ENCODE measurements around the gene STIM1. TPM values are rescaled to one million over a fixed set of nuclear protein-coding genes. Genes with fewer than 3 reads are reported as not detected.

The STIM1 gene
- total RNA-seq, 2 experiments from 2014 or later: 111 to 113 TPM

DNA sequence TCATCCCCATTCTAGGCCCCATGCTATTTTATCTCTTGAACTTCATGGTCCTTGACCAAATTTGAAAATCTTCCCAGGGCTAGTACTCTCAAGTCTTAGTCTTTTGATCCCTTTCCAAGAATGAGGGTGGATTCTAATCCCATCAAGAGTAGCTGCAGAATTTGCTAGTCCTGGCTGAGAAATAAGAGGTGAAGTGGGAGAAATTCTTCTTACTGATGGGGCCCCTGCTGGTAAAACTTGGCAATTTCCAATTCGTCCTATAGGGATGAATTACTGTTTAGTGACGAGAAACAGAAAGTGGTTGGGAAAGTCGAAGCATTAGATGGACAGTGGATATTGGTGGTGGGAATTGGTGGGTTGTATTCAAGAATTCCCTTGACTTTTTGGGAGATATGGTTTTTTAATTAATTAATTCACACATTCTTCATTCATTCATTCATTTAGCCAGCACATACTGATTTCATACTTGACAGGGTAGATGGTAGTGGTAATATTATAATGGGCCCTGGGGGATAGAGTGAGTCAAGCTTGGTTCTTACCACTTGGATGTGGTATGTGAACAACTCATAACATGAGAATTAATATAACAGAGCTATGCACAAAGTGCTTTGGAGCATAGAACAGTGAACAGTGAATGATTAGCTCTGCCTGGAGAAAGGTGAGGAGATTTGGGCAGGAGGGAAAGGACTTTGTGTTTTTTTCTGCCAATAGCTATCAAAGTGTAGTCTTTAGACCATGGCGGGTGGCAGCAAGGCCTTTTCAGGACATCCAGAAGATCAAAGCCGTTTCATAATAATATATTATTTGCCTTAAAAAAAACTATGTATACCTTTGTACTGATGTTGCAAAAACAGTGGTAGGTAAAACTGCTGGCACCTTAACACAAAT lies 103.8 kb downstream of the STIM1 start:
- H3K27ac Mint-ChIP-seq: no peak overlapping the region
- H3K4me3 Mint-ChIP-seq: no peak overlapping the region
- peaks cover 32% of the 10 kb centered on the region for H3K36me3 Mint-ChIP-seq (ENCODE audit: low read depth)
- no peaks in the 10 kb centered on the region for H3K9me3 Mint-ChIP-seq
- H3K27me3 Mint-ChIP-seq: no peaks in the 10 kb centered on the region
- ChIA-PET POLR2A (interaction anchor here (0.6 to 3.3 kb wide), 3 partner anchors 11 to 113 kb away, joined by 4 to 16 read pairs (median 13); no protein-coding TSS in a partner anchor), CTCF (interaction anchor here (0.8 to 4.4 kb wide), 3 partner anchors 16 to 104 kb away, joined by 3 to 36 read pairs (median 9); partner anchors contain the start of gene STIM1)
- peaks cover 63% of the 10 kb centered on the region for H3K4me1 Mint-ChIP-seq
- no peak for DNase-seq

DNA sequence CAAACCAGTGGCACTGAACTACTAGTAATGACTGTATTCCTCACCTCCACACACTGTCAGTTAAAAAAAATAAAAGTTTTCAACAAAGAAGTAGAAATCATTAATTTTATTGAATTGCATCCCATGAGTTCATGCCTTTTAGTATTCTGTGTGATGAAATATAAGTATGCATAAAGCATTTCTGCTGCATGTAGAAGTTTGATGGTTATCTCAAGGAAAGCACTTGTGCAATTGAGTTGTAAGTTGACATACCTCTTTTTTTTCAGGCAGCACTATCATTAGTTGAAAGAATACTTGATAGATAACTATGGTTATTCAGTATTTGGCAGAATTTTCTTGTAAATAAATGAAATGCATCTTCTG lies 104.4 kb downstream of the STIM1 start:
- POLR2A ChIA-PET: interaction anchor here (0.6 to 3.3 kb wide), 4 partner anchors 12 to 112 kb away, joined by 3 to 16 read pairs (median 8); no protein-coding TSS in a partner anchor
- no peaks in the 10 kb centered on the region for H3K27me3 Mint-ChIP-seq
- H3K4me3 Mint-ChIP-seq: no peak overlapping the region
- H3K4me1 Mint-ChIP-seq: peaks cover 57% of the 10 kb centered on the region
- H3K36me3 Mint-ChIP-seq (ENCODE audit: low read depth): peaks cover 29% of the 10 kb centered on the region
- CTCF ChIA-PET: interaction anchor here (0.8 to 4.4 kb wide), 3 partner anchors 17 to 105 kb away, joined by 3 to 36 read pairs (median 9); partner anchors contain the start of gene STIM1
- DNase-seq: no peak
- H3K27ac Mint-ChIP-seq: no peak overlapping the region
- H3K9me3 Mint-ChIP-seq: no peaks in the 10 kb centered on the region

DNA sequence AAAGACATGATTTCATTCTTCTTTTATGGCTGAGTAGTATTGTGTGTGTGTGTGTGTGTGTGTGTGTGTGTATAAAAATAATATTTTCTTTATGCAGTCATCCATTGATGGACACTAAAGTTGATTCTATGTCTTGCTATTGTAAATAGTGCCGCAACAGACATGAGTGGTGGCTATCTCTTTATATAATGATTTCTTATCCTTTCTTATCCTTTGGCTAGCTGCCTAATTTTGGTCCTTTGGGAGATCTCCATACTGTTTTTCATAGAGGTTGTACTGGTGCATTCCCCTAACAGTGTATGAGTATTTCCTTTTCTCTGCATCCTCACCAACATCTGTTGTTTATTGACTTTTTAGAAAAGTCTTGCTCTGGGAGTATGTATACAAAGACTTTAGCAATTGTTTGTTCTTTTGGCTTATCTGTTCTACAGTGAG lies 107.0 kb downstream of the STIM1 start:
- Mint-ChIP-seq H3K36me3 (ENCODE audit: low read depth) (peaks cover 23% of the 10 kb centered on the region), H3K4me1 (peaks cover 38% of the 10 kb centered on the region), H3K4me3 (no peak overlapping the region), H3K27ac (no peak overlapping the region), H3K9me3 (no peaks in the 10 kb centered on the region), H3K27me3 (no peaks in the 10 kb centered on the region)
- CTCF ChIA-PET: no interaction called here
- POLR2A ChIA-PET: interaction anchor here (1.1 kb wide), 1 partner anchor 20 kb away, joined by 3 read pairs; no protein-coding TSS in a partner anchor
- no peak for DNase-seq

DNA sequence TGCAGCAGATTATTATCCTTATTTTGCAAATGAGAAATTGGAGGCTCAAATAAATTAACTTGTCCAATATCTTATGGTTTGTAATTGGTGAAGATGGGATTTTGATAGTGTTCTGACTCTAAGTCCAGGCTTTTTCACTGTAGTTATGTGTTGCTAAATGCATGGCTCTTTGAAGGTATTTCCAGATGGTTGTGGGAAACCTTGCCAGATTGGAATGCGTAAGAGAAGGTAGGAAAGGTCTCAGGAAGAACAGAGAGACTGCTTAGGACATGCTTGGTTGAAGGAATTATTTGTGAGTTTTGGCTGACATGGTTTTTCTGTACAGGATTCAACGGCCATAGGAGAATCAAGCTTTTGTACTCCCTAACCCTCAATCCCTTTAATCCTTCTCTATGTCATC lies 108.6 kb downstream of the STIM1 start:
- Mint-ChIP-seq H3K36me3 (ENCODE audit: low read depth) (peaks cover 32% of the 10 kb centered on the region), H3K9me3 (no peaks in the 10 kb centered on the region), H3K4me3 (no peak overlapping the region), H3K27ac (no peak overlapping the region), H3K27me3 (no peaks in the 10 kb centered on the region), H3K4me1 (peaks cover 38% of the 10 kb centered on the region)
- no peak for DNase-seq
- ChIA-PET CTCF (no interaction called here), POLR2A (no interaction called here)

DNA sequence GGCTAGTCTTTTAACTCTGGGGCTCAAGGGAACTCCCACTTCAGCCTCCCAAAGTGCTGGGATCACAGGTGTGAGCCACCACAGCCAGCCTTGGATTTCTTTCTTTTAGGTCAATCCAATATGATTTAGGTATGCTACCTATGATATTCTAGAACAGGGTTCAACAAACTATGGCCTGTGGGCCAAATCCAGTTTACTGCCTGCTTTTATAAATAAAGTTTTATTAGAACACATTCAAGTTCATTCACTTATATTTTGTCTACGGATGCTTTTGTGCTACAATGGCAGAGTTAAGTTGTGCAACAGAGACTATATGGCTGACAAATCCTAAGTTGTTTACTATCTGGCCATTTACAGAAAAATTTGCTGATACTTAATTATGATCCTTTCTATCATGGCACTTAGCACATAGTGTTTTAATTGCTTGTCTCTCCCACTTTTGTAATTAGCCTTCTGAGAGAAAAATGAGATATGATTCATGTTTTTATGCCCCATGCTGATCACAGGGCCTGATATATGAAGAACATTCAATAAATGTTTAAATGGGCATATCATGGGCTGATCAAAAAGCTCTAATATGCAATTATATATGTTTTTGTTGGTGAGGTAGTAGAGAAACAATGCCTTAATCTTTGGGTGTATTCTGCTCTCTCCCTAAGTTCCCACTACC lies 109.6 kb downstream of the STIM1 start:
- DNase-seq: no peak
- no peaks in the 10 kb centered on the region for H3K9me3 Mint-ChIP-seq
- peaks cover 40% of the 10 kb centered on the region for H3K36me3 Mint-ChIP-seq (ENCODE audit: low read depth)
- no peak overlapping the region for H3K4me3 Mint-ChIP-seq
- POLR2A ChIA-PET: interaction anchor here (1.3 to 1.8 kb wide), 2 partner anchors 17 to 23 kb away, joined by 3 to 4 read pairs; no protein-coding TSS in a partner anchor
- CTCF ChIA-PET: interaction anchor here (1.8 kb wide), 1 partner anchor 110 kb away, joined by 6 read pairs; the partner anchor contains the start of gene STIM1
- no peaks in the 10 kb centered on the region for H3K27me3 Mint-ChIP-seq
- no peak overlapping the region for H3K27ac Mint-ChIP-seq
- H3K4me1 Mint-ChIP-seq: peaks cover 39% of the 10 kb centered on the region

DNA sequence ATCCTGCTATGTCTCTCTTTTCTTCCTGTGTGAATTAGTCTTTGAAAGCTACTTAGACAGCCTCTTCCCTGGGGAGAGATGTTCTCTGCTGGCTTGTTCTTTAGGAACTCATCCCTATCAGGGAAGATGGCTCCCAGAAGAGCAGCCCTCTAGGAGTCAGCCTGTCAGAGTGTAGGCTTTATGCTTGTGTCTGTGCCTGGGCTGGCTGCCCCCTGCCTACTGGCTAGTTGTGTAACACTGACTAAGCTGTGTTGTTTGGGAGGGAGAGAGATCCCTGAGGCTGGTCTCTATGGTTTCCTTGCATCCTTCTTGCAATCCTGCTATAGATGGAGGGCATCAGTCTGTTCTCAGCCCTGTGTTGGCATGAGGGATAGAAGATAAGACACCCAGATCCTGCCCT lies 112.2 kb downstream of the STIM1 start:
- Mint-ChIP-seq H3K36me3 (ENCODE audit: low read depth) (peaks cover 50% of the 10 kb centered on the region), H3K27me3 (no peaks in the 10 kb centered on the region), H3K4me1 (peaks cover 40% of the 10 kb centered on the region), H3K27ac (no peak overlapping the region), H3K9me3 (no peaks in the 10 kb centered on the region), H3K4me3 (no peak overlapping the region)
- ChIA-PET CTCF (interaction anchor here (1.2 to 3.9 kb wide), 4 partner anchors 62 to 119 kb away, joined by 3 to 31 read pairs (median 5); partner anchors contain the start of gene STIM1), POLR2A (interaction anchor here (1.0 to 2.5 kb wide), 7 partner anchors 10 to 126 kb away, joined by 3 to 13 read pairs (median 3); partner anchors contain the start of gene STIM1)
- DNase-seq: no peak

DNA sequence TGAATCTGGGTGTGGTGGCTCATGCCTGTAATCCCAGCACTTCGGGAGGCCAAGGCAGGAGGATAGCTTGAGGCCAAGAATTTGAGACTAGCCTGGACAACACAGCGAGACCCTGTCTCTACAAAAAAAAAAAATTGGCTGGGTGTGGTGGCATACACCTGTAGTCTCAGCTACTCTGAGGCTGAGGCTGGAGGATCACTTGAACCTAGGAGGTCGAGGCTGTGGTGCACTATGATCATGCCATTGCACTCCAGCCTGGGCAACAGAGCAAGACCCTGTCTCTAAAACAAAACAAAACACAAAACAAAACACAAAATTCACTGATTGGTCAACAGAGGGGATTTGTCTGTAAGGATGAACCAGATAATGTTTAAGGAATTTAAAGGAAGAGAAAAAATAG lies 113.7 kb downstream of the STIM1 start:
- peaks cover 47% of the 10 kb centered on the region for H3K36me3 Mint-ChIP-seq (ENCODE audit: low read depth)
- ChIA-PET CTCF (interaction anchor here (1.4 to 3.9 kb wide), 3 partner anchors 104 to 120 kb away, joined by 6 to 31 read pairs (median 6); partner anchors contain the start of gene STIM1), POLR2A (interaction anchor here (1.0 to 2.5 kb wide), 2 partner anchors 14 to 22 kb away, joined by 3 to 13 read pairs; no protein-coding TSS in a partner anchor)
- no peak for DNase-seq
- no peak overlapping the region for H3K4me3 Mint-ChIP-seq
- H3K27me3 Mint-ChIP-seq: no peaks in the 10 kb centered on the region
- H3K9me3 Mint-ChIP-seq: no peaks in the 10 kb centered on the region
- H3K4me1 Mint-ChIP-seq: peaks cover 41% of the 10 kb centered on the region
- peak overlapping the region; percentile 49 for H3K27ac Mint-ChIP-seq

DNA sequence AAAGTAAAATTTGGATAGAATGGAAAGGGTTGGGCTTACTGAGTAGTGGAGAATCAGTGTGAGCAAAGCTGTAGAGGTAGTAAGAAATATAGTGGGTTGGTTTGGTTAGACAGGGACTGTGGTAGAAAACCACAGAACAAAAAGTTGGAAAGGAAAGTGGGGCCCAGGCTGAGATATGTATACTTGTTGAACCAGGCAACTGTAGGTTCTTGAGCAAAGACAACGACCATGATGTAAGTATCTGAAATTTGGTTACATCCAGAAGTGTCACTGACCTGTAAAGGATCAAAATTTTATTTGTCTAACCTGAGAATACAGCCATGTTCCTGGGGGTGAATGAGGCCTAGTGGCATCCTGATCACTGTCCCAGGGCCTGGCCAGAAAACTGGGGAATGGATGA lies 114.1 kb downstream of the STIM1 start:
- H3K9me3 Mint-ChIP-seq: no peaks in the 10 kb centered on the region
- H3K27ac Mint-ChIP-seq: peak overlapping the region; percentile 49
- POLR2A ChIA-PET: interaction anchor here (1.0 to 2.5 kb wide), 3 partner anchors 14 to 27 kb away, joined by 3 to 13 read pairs (median 6); no protein-coding TSS in a partner anchor
- DNase-seq: peak; percentile 38
- peaks cover 47% of the 10 kb centered on the region for H3K36me3 Mint-ChIP-seq (ENCODE audit: low read depth)
- no peaks in the 10 kb centered on the region for H3K27me3 Mint-ChIP-seq
- no peak overlapping the region for H3K4me3 Mint-ChIP-seq
- CTCF ChIA-PET: interaction anchor here (0.7 to 3.9 kb wide), 5 partner anchors 14 to 128 kb away, joined by 3 to 31 read pairs (median 3); partner anchors contain the start of gene STIM1
- peaks cover 41% of the 10 kb centered on the region for H3K4me1 Mint-ChIP-seq

DNA sequence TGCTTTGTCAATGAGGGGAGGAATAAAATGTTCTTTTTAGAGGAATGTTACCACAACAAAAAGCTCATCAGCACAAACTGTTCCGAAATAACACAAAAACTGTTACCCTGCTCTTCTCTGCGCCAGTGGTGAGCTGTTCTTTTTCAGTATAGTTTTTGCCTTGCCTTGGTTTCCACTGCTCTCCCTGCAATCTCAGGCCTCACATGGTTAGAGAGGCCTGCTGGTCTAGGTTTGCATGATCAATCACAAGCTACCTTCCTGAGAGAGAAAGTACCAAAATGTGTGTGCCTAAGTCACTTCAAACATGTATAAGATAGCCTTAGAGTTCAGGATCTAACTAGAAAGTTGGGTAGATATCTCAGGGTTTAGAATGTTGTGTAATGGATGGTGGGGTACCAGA lies 114.6 kb downstream of the STIM1 start:
- Mint-ChIP-seq H3K4me3 (no peak overlapping the region), H3K36me3 (ENCODE audit: low read depth) (peaks cover 46% of the 10 kb centered on the region), H3K27ac (peak overlapping the region; percentile 49), H3K27me3 (no peaks in the 10 kb centered on the region), H3K9me3 (no peaks in the 10 kb centered on the region), H3K4me1 (peaks cover 41% of the 10 kb centered on the region)
- CTCF ChIA-PET: interaction anchor here (0.7 to 3.9 kb wide), 6 partner anchors 15 to 128 kb away, joined by 3 to 31 read pairs (median 4); partner anchors contain the start of gene STIM1
- POLR2A ChIA-PET: interaction anchor here (0.5 to 1.2 kb wide), 4 partner anchors 14 to 981 kb away, joined by 3 to 6 read pairs (median 3); no protein-coding TSS in a partner anchor
- DNase-seq: no peak

DNA sequence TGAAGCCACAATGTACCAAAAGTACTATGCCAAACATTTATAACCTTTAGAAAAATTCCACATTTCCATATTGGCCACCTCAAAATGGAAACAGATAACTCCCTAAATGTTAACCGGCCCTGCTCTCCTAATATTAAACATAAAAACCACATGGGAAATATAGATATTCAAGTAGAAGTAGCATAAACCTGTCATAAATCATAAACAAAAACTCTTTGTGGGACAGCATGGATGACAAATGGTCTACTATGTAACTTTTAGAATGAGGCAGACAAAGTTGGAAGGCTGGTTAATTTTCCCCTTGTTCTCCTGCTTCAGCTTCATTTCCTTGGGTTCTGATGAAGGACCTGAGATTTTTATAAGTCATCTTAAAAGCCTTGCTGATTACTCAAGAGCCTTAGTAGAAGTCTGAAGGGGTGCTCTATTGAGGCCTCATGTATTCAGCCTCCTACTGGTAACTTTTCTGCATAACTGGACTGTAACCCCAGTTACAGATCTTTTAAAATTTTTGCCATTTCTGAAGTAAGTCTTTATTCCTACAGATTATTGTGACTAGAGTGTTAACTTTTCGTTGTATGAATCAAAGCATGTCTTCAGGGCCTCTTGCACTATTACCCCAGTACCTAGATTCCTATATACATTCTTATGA lies 116.4 kb downstream of the STIM1 start:
- no peak overlapping the region for H3K27ac Mint-ChIP-seq
- no peaks in the 10 kb centered on the region for H3K27me3 Mint-ChIP-seq
- ChIA-PET POLR2A (no interaction called here), CTCF (interaction anchor here (1.1 to 2.1 kb wide), 2 partner anchors 24 to 101 kb away, joined by 3 to 5 read pairs; no protein-coding TSS in a partner anchor)
- H3K36me3 Mint-ChIP-seq (ENCODE audit: low read depth): peaks cover 40% of the 10 kb centered on the region
- no peak for DNase-seq
- H3K4me1 Mint-ChIP-seq: peaks cover 41% of the 10 kb centered on the region
- no peak overlapping the region for H3K4me3 Mint-ChIP-seq
- no peaks in the 10 kb centered on the region for H3K9me3 Mint-ChIP-seq

DNA sequence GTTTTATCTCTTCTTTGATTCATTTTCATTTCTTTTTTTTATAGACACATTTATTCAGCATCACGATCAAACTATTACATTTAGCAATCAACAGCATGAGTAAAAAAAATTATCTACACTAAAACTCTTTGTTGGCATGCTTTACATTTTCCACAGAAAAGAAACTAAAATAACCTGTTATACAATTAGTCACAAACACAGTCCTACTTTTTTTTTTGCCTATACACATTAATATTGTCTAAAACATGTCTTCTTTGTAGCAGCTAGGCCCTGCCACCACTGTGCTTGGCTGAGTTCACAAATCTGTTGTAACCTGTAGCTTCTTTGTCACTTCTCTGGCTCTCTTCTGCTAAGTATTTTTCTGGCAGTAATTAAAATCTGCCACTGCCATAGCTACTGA lies 117.0 kb downstream of the STIM1 start:
- H3K27ac Mint-ChIP-seq: no peak overlapping the region
- H3K9me3 Mint-ChIP-seq: no peaks in the 10 kb centered on the region
- ChIA-PET CTCF (interaction anchor here (1.1 to 2.1 kb wide), 3 partner anchors 25 to 117 kb away, joined by 3 to 6 read pairs (median 5); partner anchors contain the start of gene STIM1), POLR2A (interaction anchor here (0.9 kb wide), 1 partner anchor 118 kb away, joined by 4 read pairs; no protein-coding TSS in a partner anchor)
- no peaks in the 10 kb centered on the region for H3K27me3 Mint-ChIP-seq
- H3K4me1 Mint-ChIP-seq: peaks cover 41% of the 10 kb centered on the region
- H3K4me3 Mint-ChIP-seq: no peak overlapping the region
- H3K36me3 Mint-ChIP-seq (ENCODE audit: low read depth): peaks cover 39% of the 10 kb centered on the region
- no peak for DNase-seq

DNA sequence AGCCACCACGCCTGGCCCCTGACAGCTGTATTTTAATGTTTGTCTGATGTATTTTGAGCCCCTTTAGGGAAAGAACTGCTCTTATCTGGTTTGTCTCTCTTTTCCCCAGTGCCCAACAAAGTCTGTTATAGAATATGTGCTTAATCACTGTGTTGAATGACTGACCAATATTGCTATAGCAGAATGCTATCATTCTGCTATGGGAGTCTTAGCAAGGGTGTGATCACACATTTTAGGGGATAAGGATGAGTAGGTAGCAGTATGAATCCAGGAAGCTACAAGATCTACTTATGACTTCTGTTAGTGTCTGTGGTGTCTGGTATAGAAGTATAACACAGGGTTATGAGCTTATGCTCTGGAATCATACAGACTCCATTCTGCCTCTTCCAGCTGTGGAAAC lies 121.6 kb downstream of the STIM1 start:
- POLR2A ChIA-PET: no interaction called here
- H3K4me1 Mint-ChIP-seq: peaks cover 28% of the 10 kb centered on the region

More for the DNA sequence above, 121.6 kb downstream of the STIM1 start:
- Mint-ChIP-seq H3K9me3 (no peaks in the 10 kb centered on the region), H3K27me3 (no peaks in the 10 kb centered on the region), H3K4me3 (no peak overlapping the region), H3K27ac (no peak overlapping the region), H3K36me3 (ENCODE audit: low read depth) (peaks cover 28% of the 10 kb centered on the region)
- no peak for DNase-seq
- CTCF ChIA-PET: interaction anchor here (0.8 kb wide), 1 partner anchor 128 kb away, joined by 3 read pairs; no protein-coding TSS in a partner anchor

All from activated CD4-positive, alpha-beta memory T cell treated with anti-CD3 and anti-CD28 coated beads, Interleukin-2, amount 10 ng/mL, durations not matched to agents 7 days and 5 days (primary cell).